ENCODE results near the gene SLC38A3.

The SLC38A3 gene

DNA sequence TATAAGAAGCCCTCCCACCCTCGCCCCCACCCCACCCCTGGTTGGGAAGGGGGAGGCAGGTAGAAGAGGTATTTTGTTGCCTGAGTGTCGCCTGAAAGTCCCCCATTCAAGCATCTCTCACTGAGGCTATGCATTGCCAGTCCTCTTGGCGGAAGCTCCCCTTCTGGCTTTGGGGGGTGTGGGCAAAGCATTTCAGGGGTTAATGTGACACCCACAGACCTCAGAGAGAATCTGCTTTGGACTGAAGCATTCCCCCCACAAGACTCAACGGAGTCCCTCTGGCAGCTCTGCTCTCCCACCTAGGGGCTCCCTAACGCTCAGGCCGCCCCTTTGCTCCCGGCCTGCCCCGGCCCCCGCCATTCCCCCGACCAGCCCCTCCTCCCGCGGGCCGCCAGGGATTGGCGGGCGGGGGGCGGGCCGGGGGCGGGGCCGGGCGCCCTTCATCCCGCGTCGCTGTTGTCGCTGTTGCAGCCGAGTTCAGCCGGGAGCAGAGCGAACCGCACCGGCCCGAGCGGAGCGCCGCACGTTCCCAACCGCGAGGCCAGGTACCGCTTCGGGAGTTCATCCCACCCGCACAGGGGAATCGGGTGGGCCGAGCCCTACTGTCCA is at the start of gene SLC38A3:
TSS of gene SLC38A3 (plus strand) at position 468 of the 609 bp plus-strand sequence. CDS start 8,929 bp downstream, outside the sequence.
- no peak for FAIRE-seq

DNA sequence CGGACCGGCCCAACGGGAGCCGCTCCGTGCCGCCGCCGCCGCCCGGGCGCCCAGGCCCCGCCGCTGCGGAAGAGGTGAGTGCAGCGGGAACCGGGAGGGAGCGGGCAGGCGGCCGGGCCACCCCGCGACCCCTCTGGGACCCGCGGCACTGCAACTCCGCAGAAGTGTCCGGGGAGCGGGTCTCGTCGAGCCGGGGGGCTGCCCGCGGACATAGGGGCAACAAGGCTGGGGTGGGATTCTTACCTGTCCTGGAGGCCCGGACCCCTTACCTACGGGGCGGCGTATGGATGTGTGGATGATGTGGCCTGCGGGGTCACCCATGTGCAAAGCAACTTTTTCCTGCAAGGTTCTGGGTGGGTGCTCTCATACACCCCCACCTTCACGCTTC is 49.6 kb upstream of the SLC38A3 start:
- no peak for FAIRE-seq

DNA sequence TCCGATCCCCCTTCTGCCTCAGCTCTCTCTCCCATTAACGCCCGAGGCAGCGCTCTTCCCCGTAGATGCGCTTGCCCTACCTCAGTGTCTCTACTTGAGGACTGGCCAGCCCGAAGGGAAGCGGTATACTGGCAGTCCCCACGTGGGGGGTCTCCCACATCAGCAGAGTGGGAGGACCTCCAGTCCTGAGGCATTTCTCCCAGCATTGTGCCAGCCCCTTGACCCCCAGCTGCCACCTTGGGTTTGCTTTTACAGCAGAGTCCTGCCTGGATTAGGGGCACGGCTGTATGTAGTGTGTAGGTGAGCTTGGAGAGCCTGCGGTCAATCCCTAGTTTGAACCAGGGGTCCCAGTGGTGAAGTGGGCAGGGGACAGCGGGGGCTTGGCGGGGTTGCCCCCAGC is 49.2 kb upstream of the SLC38A3 start:
- FAIRE-seq: no peak

DNA sequence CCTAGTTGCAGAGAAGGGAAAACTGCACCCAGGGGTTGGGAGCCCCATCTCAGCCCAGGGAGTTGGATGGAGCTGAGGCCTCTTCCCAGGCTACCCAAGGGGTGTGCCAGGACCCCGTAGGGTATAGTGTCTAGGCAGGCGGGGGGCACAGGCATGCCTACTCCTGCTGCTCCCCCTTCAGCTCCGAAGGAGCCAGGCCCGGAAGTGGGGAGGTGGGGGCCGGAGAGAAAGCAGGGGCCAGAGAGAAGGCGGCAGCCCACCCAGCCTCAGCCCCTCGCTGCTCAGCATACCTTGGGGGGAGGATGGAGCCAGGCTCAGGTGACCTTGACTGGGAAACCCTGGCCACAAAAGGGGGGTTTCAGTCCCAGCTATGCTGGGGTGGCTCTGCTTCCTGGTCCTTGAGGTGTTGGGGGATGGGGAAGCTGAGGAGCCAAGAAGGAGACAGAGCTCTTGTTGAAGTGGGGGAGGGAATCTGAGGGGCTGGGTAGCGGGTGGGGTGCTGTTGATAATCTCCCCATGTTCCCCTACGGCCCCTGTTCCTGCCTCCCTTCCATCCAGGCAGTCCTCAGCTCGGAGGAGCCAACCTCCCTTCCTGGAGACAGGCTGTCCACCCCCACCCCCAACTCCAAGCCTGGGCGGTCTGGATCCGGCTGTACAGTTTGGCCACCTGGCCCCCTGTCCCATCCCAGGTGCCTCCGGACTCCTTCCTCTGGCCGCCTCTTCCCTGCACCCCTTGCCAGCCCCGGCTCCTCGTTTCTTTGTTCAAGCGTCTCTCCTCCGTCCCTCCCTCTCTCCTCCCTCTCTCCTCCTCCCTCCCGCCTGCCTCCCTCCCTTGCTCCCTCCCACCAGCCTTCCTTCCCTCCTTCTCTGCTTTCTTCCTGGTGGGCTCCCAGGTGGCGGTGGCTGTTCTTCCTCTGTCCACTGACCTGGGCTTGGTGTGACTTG is 48.2 kb upstream of the SLC38A3 start:
- no peak for FAIRE-seq

DNA sequence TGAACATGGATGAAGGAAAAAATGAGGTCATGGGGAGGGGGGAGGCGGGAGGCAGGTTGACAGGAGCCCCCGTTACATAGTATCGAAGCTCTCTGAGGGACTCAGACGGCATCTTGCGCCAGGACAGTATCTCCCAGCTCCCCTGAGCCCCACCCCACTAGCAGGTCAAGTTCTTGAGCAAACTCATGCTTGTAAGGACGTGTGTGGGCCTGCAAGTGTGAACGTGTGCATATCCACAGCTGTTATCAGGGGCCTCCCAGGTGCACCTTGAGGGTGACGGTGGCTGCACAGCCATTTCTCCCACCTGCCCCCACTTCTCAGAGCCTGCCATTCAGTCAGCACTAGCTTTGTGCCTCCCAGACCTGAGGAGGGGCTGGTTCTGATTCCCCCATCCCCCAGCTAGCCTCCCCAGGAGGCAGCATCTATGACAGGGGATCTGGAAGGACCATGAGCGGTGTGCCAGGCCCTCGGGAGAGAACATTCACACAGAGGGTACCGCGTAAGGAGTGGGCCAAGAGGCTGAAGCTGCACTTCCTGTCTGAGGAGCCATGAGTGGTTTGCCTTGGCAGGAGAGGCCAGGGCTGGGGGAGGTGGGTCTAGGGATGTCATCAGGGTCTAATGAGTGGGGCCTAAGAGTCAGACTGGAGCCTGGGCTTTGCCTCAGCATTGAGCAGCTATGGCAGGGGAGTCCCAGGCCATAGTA is 47.1 kb upstream of the SLC38A3 start:
- FAIRE-seq: no peak

DNA sequence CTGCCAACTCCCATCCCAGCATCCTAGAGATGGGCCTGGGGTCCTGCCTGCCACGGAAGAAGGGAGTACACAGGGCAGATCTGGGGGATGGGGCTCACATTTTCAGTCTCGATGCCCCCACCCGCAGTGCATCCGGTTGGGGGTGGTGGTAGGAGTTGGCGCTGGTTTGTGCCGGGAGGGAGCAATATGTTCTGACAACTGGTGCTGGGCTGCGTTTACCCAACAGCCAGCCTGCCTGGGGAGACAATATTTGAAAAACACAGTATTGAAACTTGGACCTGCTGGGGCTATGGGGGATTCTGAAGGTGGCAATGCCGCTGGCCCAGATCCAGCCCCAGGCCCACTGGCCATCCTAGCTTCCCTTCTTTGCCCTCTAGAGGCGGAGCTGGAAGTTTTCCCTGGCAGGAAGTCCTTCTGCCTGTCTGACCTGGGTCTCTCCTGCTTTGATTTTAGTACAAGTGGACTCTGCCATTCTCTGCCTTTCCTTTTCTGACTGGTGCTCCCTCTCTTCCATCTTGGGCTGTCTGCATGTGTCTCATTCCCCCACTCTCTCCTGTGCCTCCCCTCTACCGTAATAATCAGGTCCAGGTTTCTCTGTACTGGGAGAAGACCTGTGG is 46.4 kb upstream of the SLC38A3 start:
- no peak for FAIRE-seq

DNA sequence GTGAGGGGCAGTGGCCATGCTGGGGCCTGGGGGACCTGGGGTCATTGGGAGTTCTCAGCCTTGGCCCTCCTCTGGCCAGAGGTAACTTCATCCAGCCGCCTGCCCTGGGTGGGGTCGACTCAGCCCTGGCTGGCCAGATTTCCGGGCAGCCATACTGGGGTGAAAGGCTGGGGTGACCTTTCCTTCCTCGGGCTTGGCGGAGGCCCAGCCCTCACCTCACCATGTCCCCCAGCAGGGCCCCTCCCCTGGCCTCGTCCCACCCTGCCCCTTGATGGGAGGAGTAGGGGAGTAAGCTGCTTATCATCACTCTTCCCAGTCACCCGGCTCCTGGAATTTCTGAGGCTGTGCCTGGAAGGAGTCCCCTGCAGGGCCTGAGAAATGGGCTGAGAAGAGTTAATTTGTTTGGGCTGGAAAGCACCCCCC is 44.5 kb upstream of the SLC38A3 start:
- FAIRE-seq: no peak

DNA sequence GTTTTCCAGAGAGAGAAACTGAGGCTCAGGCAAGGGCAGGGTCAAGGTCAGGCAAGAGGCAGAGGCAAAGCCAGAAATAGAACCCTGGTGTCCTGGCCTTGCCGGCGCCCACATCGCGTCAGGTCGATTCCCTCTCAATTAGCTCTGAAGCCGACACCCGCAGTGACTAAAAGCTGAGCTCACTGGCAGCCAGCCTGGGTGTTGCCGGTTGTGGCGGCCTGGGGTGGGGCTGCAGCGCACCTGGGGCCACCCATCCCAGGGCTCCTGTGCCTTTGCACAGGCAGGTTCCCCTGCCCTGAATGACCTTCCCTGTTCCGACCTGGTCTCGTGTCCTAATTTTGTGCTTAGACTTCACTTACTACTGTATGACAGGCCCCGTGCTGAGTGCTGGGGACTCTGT is 43.8 kb upstream of the SLC38A3 start:
- FAIRE-seq: no peak

DNA sequence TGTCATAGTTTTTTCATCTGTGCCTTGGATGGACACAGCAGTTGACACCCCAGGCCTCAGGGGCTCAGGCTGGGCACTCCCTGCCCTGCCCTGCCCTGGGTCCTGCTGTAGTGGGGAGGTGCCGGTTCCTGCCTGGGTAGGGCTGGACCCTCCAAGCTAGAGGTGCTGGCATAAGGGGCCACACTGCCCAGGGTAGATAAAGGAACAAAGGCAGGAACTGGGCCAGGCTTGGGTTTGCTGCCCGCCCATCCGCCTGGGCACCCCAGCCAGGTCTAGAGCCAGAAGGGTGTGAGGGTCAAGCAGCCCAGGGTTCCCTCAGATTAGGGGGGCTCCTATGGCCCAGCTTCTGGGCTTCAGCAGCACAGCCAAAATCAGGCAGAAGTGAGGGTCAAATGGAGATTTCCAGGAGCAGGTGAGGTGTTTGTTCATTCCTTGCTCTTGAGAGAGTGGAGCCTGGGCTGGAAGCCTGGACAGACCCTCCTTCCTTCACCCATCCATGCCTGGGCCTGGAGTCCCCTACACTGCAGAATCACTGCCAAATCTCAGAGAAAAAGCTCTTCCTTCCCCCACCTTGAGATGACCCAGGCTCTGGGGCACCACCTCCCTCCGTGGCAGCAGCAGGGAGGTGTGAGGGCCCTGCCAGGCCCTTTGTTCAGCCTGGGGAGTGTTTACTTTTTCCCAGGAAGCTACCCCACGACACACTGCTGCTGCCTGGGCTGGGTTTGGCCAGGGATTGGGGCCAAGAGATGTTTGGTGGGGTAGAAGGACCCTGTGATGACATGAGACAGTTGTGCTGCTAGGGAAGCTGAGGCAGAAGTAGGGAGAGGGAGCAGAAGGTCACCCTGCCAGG is 42.8 kb upstream of the SLC38A3 start:
- no peak for FAIRE-seq

DNA sequence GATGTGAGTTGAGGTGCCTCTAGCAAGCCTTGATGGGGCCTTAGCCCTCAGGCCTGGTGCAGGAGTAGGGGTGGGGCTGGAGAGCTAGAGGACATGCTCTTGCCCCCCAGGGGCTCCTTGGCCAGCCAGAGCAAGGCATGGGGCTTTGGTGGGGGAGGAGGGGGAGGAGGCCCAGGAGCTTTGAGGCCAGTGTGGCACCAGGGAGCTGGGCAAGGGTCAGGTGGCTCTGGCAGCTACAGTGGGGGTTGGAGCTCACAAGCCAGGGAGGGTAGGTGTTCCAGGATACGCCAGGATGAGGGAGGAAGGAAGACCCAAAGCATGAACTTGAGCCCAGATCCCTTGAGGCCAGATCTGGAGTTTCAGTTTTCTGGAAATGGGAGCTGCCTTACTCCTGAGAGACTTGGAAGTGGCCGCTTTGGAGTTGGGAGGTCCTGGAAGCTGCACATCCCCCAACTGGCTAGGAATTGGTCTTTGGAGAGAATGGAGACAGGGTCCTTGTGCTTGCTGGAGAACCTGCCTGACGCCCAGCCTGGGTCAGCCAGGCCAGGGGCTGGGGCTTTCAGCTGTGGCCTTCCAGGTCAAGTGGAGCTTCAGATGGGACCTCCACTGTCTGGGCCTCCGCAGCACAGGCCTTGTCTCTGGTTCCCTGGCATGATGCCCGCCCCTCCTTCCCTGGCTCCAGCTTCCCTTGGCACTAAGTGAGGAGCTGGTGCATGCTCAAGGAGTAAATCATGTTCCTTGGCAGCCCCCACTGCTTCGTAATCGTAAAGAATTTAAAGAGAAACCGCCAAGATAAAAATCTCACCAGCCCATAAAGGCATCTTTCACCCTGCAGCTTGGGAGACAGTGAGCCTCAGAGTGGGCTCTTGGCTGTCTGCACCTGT is 41.3 kb upstream of the SLC38A3 start:
- no peak for FAIRE-seq

DNA sequence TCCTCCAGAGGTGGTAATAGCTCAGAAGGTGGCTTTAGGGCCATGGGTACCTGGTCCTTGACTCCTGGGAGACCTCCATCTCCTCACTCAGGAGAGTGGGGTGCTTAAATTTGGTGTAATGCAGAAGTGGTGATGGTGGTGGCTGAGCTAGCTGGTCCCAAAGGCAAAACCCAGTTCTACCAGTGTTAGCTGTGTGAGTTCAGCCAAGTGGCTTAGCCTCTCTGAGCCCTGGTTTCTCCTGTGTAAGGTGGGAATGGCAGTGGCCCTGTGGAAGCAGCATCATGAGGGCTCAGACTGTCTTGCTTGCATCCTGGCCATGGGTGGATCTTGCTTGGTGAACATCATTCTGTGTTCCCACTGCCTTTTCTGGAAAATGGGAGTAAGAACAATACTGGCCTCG is 40.6 kb upstream of the SLC38A3 start:
- FAIRE-seq: no peak

DNA sequence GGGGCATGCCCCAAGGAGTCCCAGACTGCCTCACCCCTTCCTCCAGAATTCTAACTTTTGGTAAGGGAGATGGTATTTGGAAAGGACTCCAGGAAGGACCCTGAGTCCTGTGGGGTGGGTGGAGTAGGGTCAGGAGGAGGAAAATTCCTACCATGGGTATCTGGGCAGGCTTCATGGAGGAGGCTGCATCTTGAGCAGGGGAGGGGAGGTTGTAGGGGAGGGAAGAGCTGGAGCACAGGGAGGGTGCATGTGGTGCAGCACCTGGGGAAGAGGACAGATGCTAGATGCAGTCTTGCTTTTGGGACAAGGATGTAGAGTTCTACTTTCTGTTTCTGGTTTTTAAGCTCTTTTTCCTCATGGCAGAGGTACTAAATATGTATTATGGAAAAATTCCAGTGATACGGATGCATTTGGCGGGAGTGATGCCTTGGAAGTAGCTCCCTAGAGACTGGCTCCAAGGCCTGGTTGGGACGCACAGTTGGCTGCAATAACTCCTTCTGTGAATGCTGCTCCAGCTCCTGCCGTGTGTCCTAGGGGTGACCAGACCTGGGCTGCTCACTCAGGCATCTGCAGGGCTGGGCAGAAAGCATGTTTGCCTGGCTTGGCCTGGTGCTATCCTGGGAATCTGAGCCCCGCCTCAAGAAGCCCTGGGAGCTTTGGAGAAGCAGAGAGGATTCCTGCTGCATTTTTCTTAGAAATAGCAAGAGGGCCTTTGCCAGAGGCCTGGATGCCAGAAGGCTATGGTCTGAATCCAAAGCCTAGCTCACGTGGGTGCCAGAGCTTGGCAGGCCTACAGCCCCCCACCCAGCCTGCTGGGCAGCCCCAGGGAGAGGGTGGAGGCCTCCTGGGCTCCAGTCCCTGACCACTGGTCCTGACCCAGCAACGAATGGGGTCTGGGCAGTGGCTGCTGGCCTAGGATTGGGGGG is 39.8 kb upstream of the SLC38A3 start:
- no peak for FAIRE-seq

DNA sequence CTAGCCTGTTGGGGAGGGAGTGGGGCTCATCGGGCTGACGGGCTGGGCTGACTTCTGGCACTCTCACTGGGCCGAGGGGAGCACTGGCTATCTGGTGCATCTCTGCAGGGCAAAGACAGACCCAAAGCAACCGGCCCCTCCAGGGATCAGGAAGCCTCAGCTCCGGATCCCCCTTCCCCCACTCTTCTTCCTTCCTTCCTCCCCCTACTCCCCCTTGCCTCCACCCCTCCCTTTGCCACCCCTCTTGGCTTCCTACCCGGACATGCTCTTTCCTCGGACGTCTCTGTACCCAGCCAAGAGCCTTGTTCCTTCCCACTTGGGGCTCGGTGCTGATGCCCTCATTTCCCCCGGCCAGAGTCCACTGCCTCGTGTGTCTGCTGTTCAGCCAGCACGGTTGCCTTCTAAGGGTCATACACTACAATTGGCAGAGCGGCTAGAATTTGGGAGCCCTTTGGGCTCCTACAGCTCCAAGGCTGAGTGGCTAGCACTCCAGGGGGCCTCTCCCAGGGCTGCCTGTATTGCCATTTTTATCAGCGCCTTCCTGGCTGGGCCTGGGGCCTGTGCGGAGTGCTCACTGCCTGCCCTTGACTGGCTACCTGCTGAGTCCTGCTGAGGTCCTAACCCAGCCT is 39.0 kb upstream of the SLC38A3 start:
- no peak for FAIRE-seq

DNA sequence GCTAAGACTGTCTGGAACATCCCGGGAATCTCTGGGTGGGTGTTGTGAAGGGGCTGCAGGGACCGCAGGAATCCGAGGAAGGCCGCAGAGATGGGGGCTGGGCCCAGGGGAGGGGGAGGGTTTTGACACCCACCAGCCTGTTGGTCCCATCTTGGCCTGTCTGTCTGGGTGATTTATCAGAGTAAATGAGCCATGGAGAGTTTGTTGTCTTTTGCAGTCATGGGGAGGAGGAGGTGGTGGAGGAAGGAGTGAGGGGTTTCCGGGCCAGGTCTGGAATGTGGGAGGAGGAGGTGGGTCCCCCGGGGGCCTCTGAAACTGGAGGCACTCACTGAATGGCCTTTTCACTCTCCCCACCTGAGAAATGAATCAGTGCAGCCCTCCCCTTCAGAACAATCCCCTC is 38.5 kb upstream of the SLC38A3 start:
- no peak for FAIRE-seq

DNA sequence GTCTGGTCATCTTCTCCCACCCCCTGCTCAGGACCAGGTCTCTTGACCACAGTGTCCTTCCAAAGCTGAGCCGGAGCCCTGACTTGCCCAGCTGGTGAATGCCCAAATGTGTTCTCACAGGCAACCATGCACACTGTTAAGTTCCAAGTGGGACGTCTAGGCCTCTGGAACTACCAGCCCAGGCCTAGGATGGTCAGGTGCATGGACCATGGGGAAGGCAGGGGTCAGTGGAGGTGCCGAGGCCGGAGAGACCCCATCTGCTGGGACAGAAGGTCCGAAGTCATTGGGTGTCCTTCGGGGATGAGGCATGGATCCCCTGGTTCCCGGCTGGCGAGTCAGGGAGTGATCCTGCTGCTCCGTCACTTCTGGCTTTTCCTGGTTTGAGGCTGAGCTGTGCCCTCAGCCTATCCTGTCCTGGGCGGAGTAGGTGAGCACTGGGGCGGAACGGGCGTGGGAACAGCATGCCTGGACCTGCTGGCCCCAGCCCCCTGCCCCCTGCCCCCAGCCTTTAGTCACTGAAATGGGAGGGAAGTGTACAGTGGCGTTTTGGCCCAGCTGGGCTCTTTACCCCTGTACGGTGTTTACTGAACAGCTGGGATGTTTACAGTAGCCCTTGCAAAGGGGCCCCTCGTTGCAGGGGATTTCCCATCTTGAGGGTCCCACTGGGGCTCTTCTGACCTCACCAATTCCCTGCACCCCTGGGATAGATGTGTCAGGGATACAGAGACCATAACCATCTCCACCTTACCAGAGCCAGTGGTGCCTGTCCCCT is 37.8 kb upstream of the SLC38A3 start:
- no peak for FAIRE-seq

DNA sequence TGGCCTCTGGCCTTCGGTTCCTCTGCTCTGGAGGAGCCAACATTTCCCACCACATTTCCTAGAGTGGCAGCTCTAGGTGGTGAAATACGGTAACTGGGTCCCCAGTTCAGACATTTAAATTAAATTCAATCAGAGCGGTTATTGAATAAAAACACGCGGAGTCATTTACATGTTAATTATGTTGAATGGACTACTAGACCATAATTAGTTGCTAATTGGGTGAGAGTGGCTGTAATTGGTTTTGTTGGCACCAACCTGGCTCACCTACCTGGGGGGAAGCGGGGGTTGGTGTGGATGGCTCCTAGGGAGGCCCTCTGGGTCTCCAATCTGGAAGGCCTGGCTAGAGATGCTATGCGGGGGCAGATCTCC is 37.2 kb upstream of the SLC38A3 start:
- FAIRE-seq: no peak

DNA sequence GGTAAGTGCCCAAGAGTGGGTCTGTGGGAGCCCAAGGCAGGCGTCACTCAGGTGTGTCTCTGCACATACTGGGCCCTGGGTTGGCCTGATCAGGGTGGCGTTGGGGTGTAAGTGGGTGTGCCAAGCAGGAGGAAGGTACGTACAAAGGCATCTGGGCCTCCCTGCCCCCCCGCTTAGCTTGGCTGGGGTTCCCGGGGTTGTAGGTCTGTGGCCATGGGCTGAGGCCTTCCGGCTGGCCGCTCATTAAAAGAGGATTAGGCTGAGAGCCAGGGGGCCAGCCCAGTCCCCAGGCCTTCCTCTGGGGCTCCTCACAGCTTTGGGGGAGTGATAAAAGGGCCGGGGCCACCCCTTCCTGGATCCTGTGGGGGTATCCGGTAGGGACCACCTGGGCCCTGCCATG is 36.7 kb upstream of the SLC38A3 start:
- no peak for FAIRE-seq

DNA sequence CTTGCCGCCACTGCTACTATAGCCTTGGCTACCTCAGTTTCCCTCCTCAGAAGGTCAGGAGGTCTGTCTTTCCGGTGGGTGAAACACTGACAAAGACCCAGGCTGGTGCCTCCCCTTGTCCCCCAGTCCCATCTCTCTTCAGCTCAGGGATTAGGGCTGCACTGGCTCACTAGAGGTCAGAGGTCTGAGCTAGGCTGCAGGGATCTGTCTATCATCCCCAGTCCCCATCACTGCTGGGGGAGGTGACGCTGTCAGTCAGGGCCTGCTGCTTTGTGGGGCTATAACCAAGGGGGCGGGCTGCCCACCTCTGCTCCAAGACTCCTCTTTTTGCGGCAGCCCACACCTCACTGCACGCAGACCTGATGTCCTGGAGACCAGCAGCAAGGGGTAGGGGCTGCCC is 36.3 kb upstream of the SLC38A3 start:
- FAIRE-seq: no peak
